AG09309 (cell line): Measurements from ENCODE around the gene S100A5.

ENCODE experiments used
- DNase-seq: peaks from one replicate; pipeline ENCODE4 v3.0.0-alpha.2; 2010; ENCODE audit warnings: low read depth
- H3K4me3 ChIP-seq: 2 replicates; pipeline ENCODE4 v1.5.1; 2011; ENCODE audit warnings: mild to moderate bottlenecking, low read depth, low read length, moderate library complexity; ENCODE audit not compliant: control insufficient read depth
- CTCF ChIP-seq: IDR thresholded peaks from 2 replicates; pipeline ENCODE4 v1.5.1; 2011; ENCODE audit warnings: mild to moderate bottlenecking, low read depth, low read length, inconsistent platforms; ENCODE audit not compliant: insufficient read depth, control insufficient read depth; ENCODE audit errors: missing control alignments

The S100A5 gene

DNA sequence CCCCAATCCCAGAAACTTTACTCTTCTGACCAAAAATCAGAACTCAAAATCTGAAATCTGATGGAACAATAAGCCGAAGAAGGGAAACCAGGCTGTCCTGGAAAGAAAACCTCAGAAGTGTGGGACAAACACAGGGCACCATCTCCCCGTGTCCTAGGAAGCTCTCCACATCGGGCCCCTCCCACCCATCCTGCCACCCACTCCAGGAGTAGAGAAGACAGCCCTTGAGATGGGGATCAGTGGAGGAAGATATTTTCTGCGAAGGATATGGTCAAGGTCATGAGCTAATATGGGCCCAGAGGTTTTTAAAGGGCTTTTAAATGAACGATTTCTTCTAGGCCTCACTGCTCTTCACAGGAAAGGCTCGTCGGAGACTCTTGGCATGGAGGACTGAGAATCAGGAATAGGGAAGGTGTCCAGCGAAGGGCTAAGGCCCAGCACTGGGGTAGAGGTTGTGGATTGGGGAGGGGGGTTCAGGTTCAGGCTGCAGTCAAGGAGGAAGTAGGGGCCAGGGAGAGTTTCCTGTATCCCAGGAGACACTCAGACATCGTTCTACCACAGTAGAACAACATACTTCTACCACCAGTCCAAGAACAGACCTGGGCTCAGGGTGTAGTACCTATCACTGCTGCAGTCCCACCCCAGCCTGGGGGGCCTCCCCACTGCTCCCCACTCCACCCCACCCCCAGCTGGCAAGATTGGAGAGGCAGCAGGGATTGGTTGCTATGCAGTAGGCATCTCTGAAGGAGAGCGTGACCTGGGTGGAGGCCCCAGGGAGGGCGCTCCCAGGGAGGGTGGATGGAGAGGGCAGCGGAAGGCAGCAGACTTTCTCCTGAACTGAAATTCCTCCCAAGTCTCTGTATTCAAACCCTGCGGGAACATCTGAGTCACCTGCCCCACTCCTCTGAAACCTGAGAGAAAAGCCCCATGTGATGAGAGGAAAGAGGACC, 1.2 kb upstream of the S100A5 start:
- TF ChIP-seq CTCF, result no peak
- DNase-seq, result no peak
- H3K4me3 ChIP-seq, result no peak overlapping the region

- TF ChIP-seq CTCF, result no peak
- no peak overlapping the region for H3K4me3 ChIP-seq
Measured at GRCh38 chr1:153539395-153540093, 1.2 kb downstream of the S100A5 start.

DNA sequence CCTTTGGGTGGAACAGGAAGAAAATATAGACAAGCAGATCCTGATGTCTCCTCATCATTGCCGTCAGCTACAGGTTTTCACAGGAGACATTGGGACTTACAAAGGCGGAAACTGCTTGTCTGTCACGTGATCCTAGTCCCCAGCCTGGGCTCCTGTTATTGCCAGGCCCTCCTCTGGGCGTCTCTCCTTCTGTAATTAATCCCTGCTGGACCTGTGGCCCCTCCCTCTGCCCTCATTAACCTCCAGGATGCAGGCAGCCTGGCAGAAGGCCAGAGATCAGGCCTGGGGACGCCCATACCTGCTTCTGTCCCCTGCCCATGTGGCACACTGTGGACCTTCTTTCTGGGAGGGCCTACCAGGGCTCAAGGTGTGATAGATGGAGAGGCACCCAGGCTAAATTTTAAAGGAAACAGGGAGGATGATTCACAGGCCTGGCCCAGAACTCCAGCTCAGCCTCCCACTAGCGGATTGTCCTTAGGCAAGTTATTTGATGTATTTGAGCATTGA, 2.4 kb downstream of the S100A5 start:
- no peak for TF ChIP-seq CTCF
- H3K4me3 ChIP-seq, result no peak overlapping the region
- no peak for DNase-seq

More at GRCh38 chr1:153539395-153540093, 1.2 kb downstream of the S100A5 start:
- no peak for DNase-seq

- DNase-seq, result no peak
- no peak for TF ChIP-seq CTCF
- H3K4me3 ChIP-seq, result no peak overlapping the region
Measured at GRCh38 chr1:153537376-153537730, 3.4 kb downstream of the S100A5 start.

DNA sequence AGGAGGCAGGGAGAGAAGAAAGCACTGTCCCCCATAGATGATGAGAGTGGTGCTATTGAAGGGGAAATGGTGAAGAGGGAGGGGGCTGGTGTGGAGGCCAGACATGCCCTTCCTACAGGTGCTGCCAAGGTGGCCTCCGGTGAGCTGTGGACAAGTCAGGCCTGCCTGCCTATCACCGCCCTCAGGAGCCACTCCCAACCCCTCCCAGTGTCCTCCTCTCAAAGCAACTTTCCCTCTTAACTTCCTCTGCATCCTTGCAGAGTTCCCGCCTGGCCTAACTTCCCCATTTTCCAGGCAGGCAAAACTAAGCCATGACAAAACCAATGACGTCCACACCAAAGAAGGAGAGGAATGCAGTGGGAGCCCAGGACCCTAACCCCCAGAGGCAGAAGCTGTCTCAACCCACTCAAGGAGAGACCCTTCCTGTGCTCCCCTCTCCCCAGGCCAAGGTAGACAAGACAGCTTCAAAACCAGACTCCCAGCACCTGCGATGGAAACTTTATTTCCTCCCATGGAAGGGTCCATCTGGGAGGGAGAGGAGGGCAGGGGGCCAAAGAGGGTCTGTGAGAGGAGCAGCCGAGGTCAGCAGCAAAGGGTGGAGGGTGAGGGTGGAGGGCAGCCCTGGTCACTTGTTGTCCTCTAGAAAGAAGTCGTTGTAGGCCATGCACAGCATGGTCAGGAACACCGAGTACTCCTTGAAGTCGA, 3.9 kb downstream of the S100A5 start:
- TF ChIP-seq CTCF, result no peak
- H3K4me3 ChIP-seq, result no peak overlapping the region; the same call in 1 of the 2 replicates
- no peak for DNase-seq

GRCh38 chr1:153536012-153536670, 4.6 kb downstream of the S100A5 start:
- peak overlapping the region; percentile 71 for H3K4me3 ChIP-seq
- TF ChIP-seq CTCF, result no peak
- peak; percentile 87 for DNase-seq
